ENCODE results near the gene RHCG. TPM values are rescaled to one million over a fixed set of nuclear protein-coding genes. Genes with fewer than 3 reads are reported as not detected.

The RHCG gene
- total RNA-seq, 3 donors from 2014 or later = not detected

- no peaks in the 10 kb centered on the region for H3K36me3 Mint-ChIP-seq (ENCODE audit: insufficient read depth)
- no peaks in the 10 kb centered on the region for H3K4me1 Mint-ChIP-seq (ENCODE audit: low read depth)
- peaks cover 27% of the 10 kb centered on the region for H3K27me3 Mint-ChIP-seq (ENCODE audit: low read depth)
Observed at GRCh38 chr15:89515477-89515876, 19.1 kb upstream of the RHCG start.

DNA sequence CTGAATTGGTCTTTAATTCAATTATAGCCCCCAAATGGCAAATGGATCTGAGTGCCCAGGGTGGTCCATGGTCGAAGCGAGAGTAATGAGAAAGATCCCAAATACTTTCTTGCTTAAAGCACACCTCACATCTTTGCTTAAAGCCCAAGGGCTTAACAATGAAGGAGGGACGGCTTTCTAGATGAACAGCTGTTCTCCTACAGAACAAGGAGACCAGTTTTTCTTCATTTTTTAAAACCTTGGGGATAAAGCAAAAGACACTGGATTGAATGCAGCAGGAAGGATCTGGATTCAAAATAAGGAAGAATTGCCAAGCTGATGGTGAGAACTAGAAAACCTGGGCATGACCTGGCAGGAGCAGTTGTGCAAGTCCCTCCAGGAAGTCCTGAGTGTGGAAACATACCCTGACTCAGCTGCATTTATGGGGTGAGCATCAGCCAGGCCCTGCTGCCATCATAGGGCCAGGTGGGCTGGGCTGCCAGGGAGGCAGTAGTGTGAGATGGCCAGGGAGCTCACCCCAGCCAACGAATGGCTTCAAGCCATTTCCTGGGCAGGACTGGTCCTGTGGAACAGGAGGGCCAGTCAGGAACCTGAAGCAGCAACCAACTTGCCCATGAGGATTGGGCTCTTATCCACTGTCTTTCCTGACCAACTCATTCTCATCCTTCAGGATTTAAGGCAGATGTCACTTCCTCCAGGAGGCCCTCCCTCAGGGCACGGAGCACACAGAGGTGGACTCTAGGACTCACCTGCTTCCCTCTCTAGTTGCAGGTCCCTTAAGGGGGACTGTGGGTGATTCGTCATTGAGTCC lies 18.4 kb upstream of the RHCG start:
- Mint-ChIP-seq H3K4me1 (ENCODE audit: low read depth) (no peaks in the 10 kb centered on the region), H3K9me3 (no peaks in the 10 kb centered on the region), H3K27me3 (ENCODE audit: low read depth) (peaks cover 28% of the 10 kb centered on the region), H3K36me3 (ENCODE audit: insufficient read depth) (no peaks in the 10 kb centered on the region), H3K4me3 (no peak overlapping the region)
- ATAC-seq (no peak), DNase-seq (no peak)

More at GRCh38 chr15:89515477-89515876, 19.1 kb upstream of the RHCG start:
- ATAC-seq (no peak), DNase-seq (no peak)
- H3K4me3 Mint-ChIP-seq = no peak overlapping the region
- no peaks in the 10 kb centered on the region for H3K9me3 Mint-ChIP-seq

DNA sequence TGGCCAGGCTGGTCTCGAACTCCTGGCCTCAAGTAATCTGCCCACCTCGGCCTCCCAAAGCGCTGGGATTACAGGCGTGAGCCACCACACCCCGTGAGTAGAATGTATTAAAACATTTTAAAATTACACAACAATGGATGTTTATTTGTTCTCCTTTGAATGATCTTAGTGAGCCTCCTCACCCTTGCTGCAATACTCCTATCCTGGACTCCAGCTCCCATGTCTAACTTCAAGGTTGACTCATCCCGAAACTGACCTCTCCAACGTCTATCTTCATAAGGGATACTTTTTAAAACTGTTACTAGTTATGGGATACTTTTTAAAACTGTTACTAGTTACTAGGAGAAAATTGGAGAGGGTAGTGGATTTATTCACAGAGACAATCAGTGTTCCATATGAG lies 17.8 kb upstream of the RHCG start:
- no peak for ATAC-seq
- peaks cover 28% of the 10 kb centered on the region for H3K27me3 Mint-ChIP-seq (ENCODE audit: low read depth)
- H3K4me1 Mint-ChIP-seq (ENCODE audit: low read depth) = no peaks in the 10 kb centered on the region
- H3K36me3 Mint-ChIP-seq (ENCODE audit: insufficient read depth) = no peaks in the 10 kb centered on the region
- DNase-seq = no peak
- no peak overlapping the region for H3K4me3 Mint-ChIP-seq
- no peaks in the 10 kb centered on the region for H3K9me3 Mint-ChIP-seq

- no peaks in the 10 kb centered on the region for H3K36me3 Mint-ChIP-seq (ENCODE audit: insufficient read depth)
- ATAC-seq = no peak
- no peaks in the 10 kb centered on the region for H3K4me1 Mint-ChIP-seq (ENCODE audit: low read depth)
Observed at GRCh38 chr15:89513284-89513683, 16.9 kb upstream of the RHCG start.

GRCh38 chr15:89512631-89513030 lies 16.2 kb upstream of the RHCG start:
- Mint-ChIP-seq H3K4me3 (no peak overlapping the region), H3K36me3 (ENCODE audit: insufficient read depth) (no peaks in the 10 kb centered on the region), H3K27me3 (ENCODE audit: low read depth) (peaks cover 26% of the 10 kb centered on the region), H3K4me1 (ENCODE audit: low read depth) (no peaks in the 10 kb centered on the region), H3K9me3 (no peaks in the 10 kb centered on the region)
- DNase-seq (no peak), ATAC-seq (no peak)

More at GRCh38 chr15:89513284-89513683, 16.9 kb upstream of the RHCG start:
- DNase-seq = no peak
- no peaks in the 10 kb centered on the region for H3K9me3 Mint-ChIP-seq
- peaks cover 26% of the 10 kb centered on the region for H3K27me3 Mint-ChIP-seq (ENCODE audit: low read depth)
- H3K4me3 Mint-ChIP-seq = no peak overlapping the region

GRCh38 chr15:89506026-89506686 lies 9.8 kb upstream of the RHCG start:
- ATAC-seq (no peak), DNase-seq (no peak)
- Mint-ChIP-seq H3K9me3 (no peaks in the 10 kb centered on the region), H3K27me3 (ENCODE audit: low read depth) (peaks cover 35% of the 10 kb centered on the region), H3K4me3 (no peak overlapping the region), H3K36me3 (ENCODE audit: insufficient read depth) (no peaks in the 10 kb centered on the region), H3K4me1 (ENCODE audit: low read depth) (no peaks in the 10 kb centered on the region)

- Mint-ChIP-seq H3K4me3 (no peak overlapping the region), H3K36me3 (ENCODE audit: insufficient read depth) (no peaks in the 10 kb centered on the region), H3K27me3 (ENCODE audit: low read depth) (peaks cover 50% of the 10 kb centered on the region), H3K9me3 (no peaks in the 10 kb centered on the region), H3K4me1 (ENCODE audit: low read depth) (no peaks in the 10 kb centered on the region)
- ATAC-seq = no peak
- no peak for DNase-seq
Observed at GRCh38 chr15:89504166-89504565, 7.8 kb upstream of the RHCG start.

GRCh38 chr15:89502867-89503595 lies 6.6 kb upstream of the RHCG start:
- ATAC-seq (no peak), DNase-seq (no peak)
- H3K27me3 Mint-ChIP-seq (ENCODE audit: low read depth) = peaks cover 62% of the 10 kb centered on the region
- H3K9me3 Mint-ChIP-seq = no peaks in the 10 kb centered on the region
- H3K4me1 Mint-ChIP-seq (ENCODE audit: low read depth) = no peaks in the 10 kb centered on the region
- H3K36me3 Mint-ChIP-seq (ENCODE audit: insufficient read depth) = no peaks in the 10 kb centered on the region
- H3K4me3 Mint-ChIP-seq = no peak overlapping the region

DNA sequence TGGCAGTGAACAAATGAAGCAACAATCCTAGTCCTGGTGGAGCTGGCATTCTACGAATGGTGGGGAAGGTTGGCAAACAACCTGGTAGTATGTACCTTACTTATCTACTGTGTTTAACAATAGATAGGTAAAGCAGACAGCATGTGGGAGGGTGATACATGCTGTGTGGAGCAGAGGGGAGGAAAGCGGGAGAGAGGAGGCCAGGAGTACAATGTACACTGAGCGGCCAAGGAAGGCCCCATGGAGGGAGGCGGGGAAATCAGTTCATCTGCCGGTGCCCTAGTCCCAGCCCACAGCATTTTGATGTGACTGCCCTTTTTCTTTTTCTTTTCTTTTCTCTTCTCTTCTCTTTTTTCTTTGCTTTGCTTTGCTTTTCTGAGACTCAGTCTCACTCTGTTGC lies 5.3 kb upstream of the RHCG start:
- no peak overlapping the region for H3K4me3 Mint-ChIP-seq
- H3K9me3 Mint-ChIP-seq = no peaks in the 10 kb centered on the region
- DNase-seq (no peak), ATAC-seq (no peak)
- H3K4me1 Mint-ChIP-seq (ENCODE audit: low read depth) = peaks cover 4% of the 10 kb centered on the region
- H3K27me3 Mint-ChIP-seq (ENCODE audit: low read depth) = peaks cover 67% of the 10 kb centered on the region
- no peaks in the 10 kb centered on the region for H3K36me3 Mint-ChIP-seq (ENCODE audit: insufficient read depth)

DNA sequence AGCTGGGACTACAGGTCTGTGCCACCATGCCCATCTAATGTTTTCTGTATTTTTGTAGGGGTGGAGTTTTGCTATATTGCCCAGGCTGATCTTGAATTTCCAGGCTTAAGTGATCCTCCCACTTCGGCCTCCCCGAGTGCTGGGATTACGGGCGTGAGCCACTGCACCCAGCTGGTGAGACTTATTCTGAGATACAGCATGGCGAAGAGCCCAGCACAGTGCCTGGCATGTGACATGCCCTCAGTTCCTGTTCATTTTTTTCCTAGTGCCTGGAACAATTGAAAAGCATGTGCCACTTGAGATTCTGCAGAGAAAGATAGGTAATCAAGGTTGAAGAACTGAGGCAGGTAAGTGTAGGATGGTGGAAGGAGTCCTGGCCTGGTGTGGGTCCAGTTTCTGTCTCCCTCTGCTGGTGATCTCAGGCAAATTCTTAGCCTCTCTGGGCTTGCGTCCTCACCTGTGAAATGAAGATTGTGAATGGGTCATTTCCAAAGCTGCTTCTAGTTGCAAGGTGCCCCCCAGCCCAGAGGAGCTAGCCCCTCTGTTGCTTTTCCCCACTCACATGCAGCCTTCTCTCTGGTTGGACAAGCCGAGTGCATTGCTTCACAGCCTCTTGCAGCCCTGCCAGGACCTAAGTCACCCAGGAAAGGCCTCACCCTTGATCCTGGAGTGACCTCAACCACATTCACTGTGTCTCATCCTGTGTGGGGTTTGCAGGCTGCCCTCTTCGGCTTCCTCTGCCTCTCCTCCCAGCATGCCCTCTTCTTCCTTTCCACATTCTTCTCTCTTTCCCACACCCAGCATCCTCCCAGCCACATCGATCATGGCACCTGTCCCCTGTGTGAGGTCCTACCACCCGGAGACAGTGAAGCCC lies 4.3 kb upstream of the RHCG start:
- DNase-seq (no peak), ATAC-seq (no peak)

GRCh38 chr15:89499156-89499555 lies 2.8 kb upstream of the RHCG start:
- peaks cover 9% of the 10 kb centered on the region for H3K4me1 Mint-ChIP-seq (ENCODE audit: low read depth)
- H3K36me3 Mint-ChIP-seq (ENCODE audit: insufficient read depth) = no peaks in the 10 kb centered on the region
- ATAC-seq = no peak
- H3K4me3 Mint-ChIP-seq = no peak overlapping the region
- peaks cover 71% of the 10 kb centered on the region for H3K27me3 Mint-ChIP-seq (ENCODE audit: low read depth)
- no peak for DNase-seq
- no peaks in the 10 kb centered on the region for H3K9me3 Mint-ChIP-seq

More for the DNA sequence above, 4.3 kb upstream of the RHCG start:
- peaks cover 68% of the 10 kb centered on the region for H3K27me3 Mint-ChIP-seq (ENCODE audit: low read depth)
- peaks cover 9% of the 10 kb centered on the region for H3K4me1 Mint-ChIP-seq (ENCODE audit: low read depth)
- H3K36me3 Mint-ChIP-seq (ENCODE audit: insufficient read depth) = no peaks in the 10 kb centered on the region
- H3K9me3 Mint-ChIP-seq = no peaks in the 10 kb centered on the region
- no peak overlapping the region for H3K4me3 Mint-ChIP-seq

DNA sequence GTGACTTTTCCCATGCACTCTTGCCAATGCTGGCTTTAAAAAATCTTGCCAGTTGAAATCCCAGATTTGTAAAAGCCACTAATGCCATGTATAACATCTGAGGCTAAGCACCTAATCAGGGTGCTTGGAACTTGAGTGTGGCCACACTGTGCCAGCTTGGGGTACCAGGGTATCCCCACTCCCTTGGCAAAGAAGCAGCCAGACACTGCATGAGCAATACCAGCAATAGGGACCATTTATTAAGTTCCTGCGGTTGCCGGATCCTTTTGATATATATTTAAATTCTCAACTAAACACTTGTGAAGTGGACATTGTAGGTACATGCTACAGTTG lies 2.2 kb upstream of the RHCG start:
- no peak overlapping the region for H3K4me3 Mint-ChIP-seq
- no peaks in the 10 kb centered on the region for H3K9me3 Mint-ChIP-seq

DNA sequence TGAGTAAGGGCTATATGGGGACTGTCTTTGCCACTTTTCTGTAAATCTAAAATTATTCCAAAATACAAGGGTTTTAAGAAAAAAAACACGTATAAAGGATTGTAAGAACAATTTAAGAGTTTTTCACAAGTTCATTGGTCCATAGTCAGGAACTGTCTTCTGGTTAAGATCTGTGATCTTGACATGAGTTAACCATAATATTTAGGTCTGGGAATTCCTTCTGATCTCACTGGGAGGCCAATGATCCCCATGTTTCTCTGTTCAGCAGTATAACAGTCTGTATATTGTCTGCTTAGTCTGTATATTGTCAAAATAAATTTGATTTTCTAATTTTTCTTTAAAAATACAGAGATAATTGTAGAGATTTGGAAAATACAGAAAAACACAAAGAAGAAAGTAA lies 848 bp upstream of the RHCG start:
- no peak for ATAC-seq
- no peak for DNase-seq
- H3K4me3 Mint-ChIP-seq = no peak overlapping the region
- H3K36me3 Mint-ChIP-seq (ENCODE audit: insufficient read depth) = no peaks in the 10 kb centered on the region
- H3K9me3 Mint-ChIP-seq = no peaks in the 10 kb centered on the region
- peaks cover 9% of the 10 kb centered on the region for H3K4me1 Mint-ChIP-seq (ENCODE audit: low read depth)
- H3K27me3 Mint-ChIP-seq (ENCODE audit: low read depth) = peaks cover 72% of the 10 kb centered on the region

More for the DNA sequence above, 2.2 kb upstream of the RHCG start:
- no peak for ATAC-seq
- no peak for DNase-seq
- H3K4me1 Mint-ChIP-seq (ENCODE audit: low read depth) = peaks cover 9% of the 10 kb centered on the region
- no peaks in the 10 kb centered on the region for H3K36me3 Mint-ChIP-seq (ENCODE audit: insufficient read depth)
- peaks cover 76% of the 10 kb centered on the region for H3K27me3 Mint-ChIP-seq (ENCODE audit: low read depth)

DNA sequence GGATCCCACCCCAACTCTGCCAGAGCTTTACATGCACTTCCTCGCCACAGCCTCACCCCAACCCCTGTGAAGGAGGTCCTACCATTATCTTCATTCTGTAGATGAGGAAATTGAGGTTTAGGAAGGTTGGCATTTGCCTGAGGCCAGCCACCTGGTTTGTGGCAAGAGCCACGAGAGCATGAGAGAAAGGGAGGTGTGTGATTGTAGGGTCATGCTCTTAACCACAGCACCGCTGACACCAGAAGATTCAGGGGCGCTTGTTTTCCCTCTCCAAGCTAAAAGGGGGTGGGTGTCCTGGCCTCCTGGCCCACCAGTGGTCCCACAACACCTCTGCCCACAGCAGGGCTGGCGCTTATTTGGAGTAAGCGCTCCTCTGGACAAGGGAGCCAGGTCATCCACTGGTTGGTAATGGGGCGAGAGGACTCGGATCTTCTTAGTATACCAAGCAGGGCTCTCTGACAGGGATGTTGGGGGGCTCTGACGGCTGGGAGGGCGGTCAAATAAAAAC lies 691 bp downstream of the RHCG start:
- no peak for DNase-seq
- Mint-ChIP-seq H3K27me3 (ENCODE audit: low read depth) (peaks cover 72% of the 10 kb centered on the region), H3K4me1 (ENCODE audit: low read depth) (peaks cover 9% of the 10 kb centered on the region), H3K4me3 (peak overlapping the region; percentile 24), H3K9me3 (no peaks in the 10 kb centered on the region), H3K36me3 (ENCODE audit: insufficient read depth) (no peaks in the 10 kb centered on the region)
- no peak for ATAC-seq

Measured in activated T-cell treated with anti-CD3 and anti-CD28 coated beads, Interleukin-2, amount 50 U/mL, for 4 hours (primary cell).